SK-N-SH (cell line): ENCODE data around the gene TRAPPC2B. TPM values are rescaled to one million over a fixed set of nuclear protein-coding genes. Genes with fewer than 3 reads are reported as not detected.

Experiments used
- CTCF ChIA-PET: fragments of 300-600, 350-600 bp; formaldehyde crosslinking; extraction: SDS; loops from one replicate; lab custom pipeline; 2021; lab: Yijun Ruan, JAX
- POLR2A ChIA-PET: fragments of 350-600 bp; sonication (Branson Sonifier 250); formaldehyde crosslinking; extraction: SDS; loops from one replicate; lab custom pipeline; 2020; ENCODE audit warnings: antibody characterized with exemption, inconsistent platforms; lab: Yijun Ruan, JAX
- DNase-seq: peaks from one replicate; pipeline ENCODE4 v3.0.0; 2012
- H2AFZ ChIP-seq: fragments of 200-600 bp; sonication (generic); 2 replicates; pipeline ENCODE4 v1.8.1; 2016; ENCODE audit warnings: antibody characterized with exemption, mild to moderate bottlenecking, low read depth
- H3F3A ChIP-seq: fragments of 200-600 bp; sonication (generic); replicated peaks from 2 replicates; pipeline ENCODE3; 2016; ENCODE audit warnings: antibody characterized with exemption, mild to moderate bottlenecking; ENCODE audit not compliant: insufficient read depth
- H3K27ac ChIP-seq, 2 experiments: fragments of 200-500 bp in 1 of 2; fragments of 200-600 bp in 1 of 2; sonication (Bioruptor generic) in 1 of 2; sonication (generic), shearing (Covaris generic) in 1 of 2; 2 replicates each; pipeline versions ENCODE4 v1.5.1 to v1.6.1; 2014 to 2016; ENCODE audit warnings: low read depth in 2 of 2, inconsistent platforms in 1 of 2, low read length in 1 of 2, mild to moderate bottlenecking in 1 of 2, mixed read lengths in 1 of 2
- H3K27me3 ChIP-seq: fragments of 200-600 bp; sonication (generic), shearing (Covaris generic); 2 replicates; pipeline ENCODE4 v1.6.1; 2016; ENCODE audit warnings: mixed run types; ENCODE audit not compliant: insufficient read depth
- H3K36me3 ChIP-seq, 2 experiments: fragments of 200-500 bp in 1 of 2; fragments of 200-600 bp in 1 of 2; sonication (Bioruptor generic) in 1 of 2; sonication (generic) in 1 of 2; replicated peaks in 1 of 2; 2 replicates each; pipeline versions ENCODE3 to v1.5.1; 2014 to 2016; ENCODE audit warnings: low read length in 1 of 2, mild to moderate bottlenecking in 1 of 2; ENCODE audit not compliant: insufficient read depth in 2 of 2, control insufficient read depth in 1 of 2
- H3K4me1 ChIP-seq, 2 experiments: fragments of 200-500 bp in 1 of 2; fragments of 200-600 bp in 1 of 2; sonication (Bioruptor generic) in 1 of 2; sonication (generic), shearing (Covaris generic) in 1 of 2; 2 replicates each; pipeline versions ENCODE4 v1.5.1 to v1.6.1; 2014 to 2016; ENCODE audit warnings: low read depth in 1 of 2, low read length in 1 of 2, mixed run types in 1 of 2; ENCODE audit not compliant: insufficient read depth in 2 of 2, control insufficient read depth in 1 of 2
- H3K4me2 ChIP-seq: fragments of 200-600 bp; sonication (generic), shearing (Covaris generic); 2 replicates; pipeline ENCODE4 v1.6.1; 2017; ENCODE audit warnings: mixed run types
- H3K4me3 ChIP-seq, 2 experiments: fragments of 200-500 bp in 1 of 2; fragments of 200-600 bp in 1 of 2; sonication (Bioruptor generic) in 1 of 2; sonication (generic), shearing (Covaris generic) in 1 of 2; 2 replicates each; pipeline versions ENCODE4 v1.5.1 to v1.8.1; 2014 to 2016; ENCODE audit warnings: low read depth in 2 of 2, inconsistent platforms in 1 of 2, low read length in 1 of 2, mild to moderate bottlenecking in 1 of 2, mixed read lengths in 1 of 2, moderate library complexity in 1 of 2
- H3K79me2 ChIP-seq: fragments of 200-600 bp; sonication (generic); 2 replicates; pipeline ENCODE4 v1.8.1; 2017; ENCODE audit warnings: mild to moderate bottlenecking; ENCODE audit not compliant: insufficient read depth
- H3K9ac ChIP-seq: fragments of 200-600 bp; sonication (generic); 2 replicates; pipeline ENCODE4 v1.6.1; 2017; ENCODE audit warnings: mixed run types
- H3K9me2 ChIP-seq: fragments of 200-600 bp; sonication (generic); 2 replicates; pipeline ENCODE4 v1.6.1; 2017; ENCODE audit warnings: mixed run types
- H3K9me3 ChIP-seq: fragments of 200-600 bp; sonication (generic); 2 replicates; pipeline ENCODE4 v1.6.1; 2017; ENCODE audit warnings: mixed run types, mild to moderate bottlenecking, moderate library complexity
- H4K20me1 ChIP-seq: fragments of 200-600 bp; sonication (generic); 2 replicates; pipeline ENCODE4 v1.6.1; 2017; ENCODE audit warnings: mild to moderate bottlenecking, mixed run types; ENCODE audit not compliant: insufficient read depth
- FOSL2 ChIP-seq: IDR thresholded peaks from 2 replicates; pipeline ENCODE4 v1.4.0; 2012; ENCODE audit warnings: low read depth, mild to moderate bottlenecking, moderate library complexity, borderline replicate concordance
- FOXJ3 ChIP-seq: sonication (generic); formaldehyde crosslinking; IDR thresholded peaks from 2 replicates; pipeline ENCODE4 v1.5.1; 2020; ENCODE audit warnings: mild to moderate bottlenecking, missing genetic modification reagents
- GATA2 ChIP-seq: sonication (generic); formaldehyde crosslinking; IDR thresholded peaks from 2 replicates; pipeline ENCODE4 v1.5.0; 2020; ENCODE audit warnings: mild to moderate bottlenecking, missing genetic modification reagents
- JUND ChIP-seq: IDR thresholded peaks from 2 replicates; pipeline ENCODE4 v1.4.0; 2012
- MEF2A ChIP-seq: IDR thresholded peaks from 2 replicates; pipeline ENCODE4 v1.4.0; 2012; ENCODE audit warnings: low read depth, borderline replicate concordance
- MXI1 ChIP-seq: IDR thresholded peaks from 2 replicates; pipeline ENCODE4 v1.6.1; 2012; ENCODE audit warnings: mild to moderate bottlenecking, low read depth, low read length, improper control_type of control experiment
- POLR2AphosphoS5 ChIP-seq: IDR thresholded peaks from 2 replicates; pipeline ENCODE4 v1.6.1; 2012; ENCODE audit warnings: low read depth, low read length
- RCOR1 ChIP-seq: fragments of 150-350 bp; IDR thresholded peaks from 2 replicates; pipeline ENCODE4 v1.6.1; 2017; ENCODE audit warnings: antibody characterized with exemption, low read length
- RFX5 ChIP-seq: IDR thresholded peaks from 2 replicates; pipeline ENCODE4 v1.6.1; 2012; ENCODE audit warnings: mild to moderate bottlenecking, improper control_type of control experiment, low read length
- RXRA ChIP-seq: IDR thresholded peaks from 2 replicates; pipeline ENCODE4 v1.4.0; 2012; ENCODE audit warnings: low read depth, mild to moderate bottlenecking, borderline replicate concordance
- SIN3A ChIP-seq: IDR thresholded peaks from 2 replicates; pipeline ENCODE4 v1.6.1; 2012; ENCODE audit warnings: low read depth, mild to moderate bottlenecking, low read length, moderate library complexity, borderline replicate concordance
- TEAD4 ChIP-seq: IDR thresholded peaks from 2 replicates; pipeline ENCODE4 v1.4.0; 2012; ENCODE audit warnings: mild to moderate bottlenecking, borderline replicate concordance; ENCODE audit not compliant: insufficient read depth
- YY1 ChIP-seq: IDR thresholded peaks from 2 replicates; pipeline ENCODE4 v1.4.0; 2012; ENCODE audit warnings: low read depth, mild to moderate bottlenecking
- WGBS: methylation state at CpG from one replicate; pipeline ENCODE4 v1.1.6; 2017; ENCODE audit warnings: low lambda C conversion rate; 5-methylcytosine and 5-hydroxymethylcytosine counted together
- polyA plus RNA-seq, 3 experiments: library from polyadenylated mRNA; depleted of rRNA; stranded (reverse); fragments of >200 nt; gene quantifications; 2 replicates each; pipeline ENCODE4 v1.2.3, GENCODE V29; 2012
- TF ChIP-seq, protein P1 (sequence below): fragments of 150-350 bp; IDR thresholded peaks from 2 replicates; pipeline ENCODE4 v1.6.1; 2016; ENCODE audit warnings: mild to moderate bottlenecking, low read depth, low read length
- TF ChIP-seq, protein P2 (sequence below): IDR thresholded peaks from 2 replicates; pipeline ENCODE4 v1.4.0; 2012; ENCODE audit warnings: low read depth
- TF ChIP-seq, protein P3 (sequence below): fragments of 150-350 bp; IDR thresholded peaks from 2 replicates; pipeline ENCODE4 v1.6.1; 2017; ENCODE audit warnings: antibody characterized with exemption, low read length, low read depth, borderline replicate concordance
- TF ChIP-seq, protein P4 (sequence below): IDR thresholded peaks from 2 replicates; pipeline ENCODE4 v1.4.0; 2012; ENCODE audit warnings: low read depth, borderline replicate concordance

The TRAPPC2B gene
- polyA plus RNA-seq, 1 of the 3 experiments (the other 2 are of a cell fraction): 21.0 TPM

DNA sequence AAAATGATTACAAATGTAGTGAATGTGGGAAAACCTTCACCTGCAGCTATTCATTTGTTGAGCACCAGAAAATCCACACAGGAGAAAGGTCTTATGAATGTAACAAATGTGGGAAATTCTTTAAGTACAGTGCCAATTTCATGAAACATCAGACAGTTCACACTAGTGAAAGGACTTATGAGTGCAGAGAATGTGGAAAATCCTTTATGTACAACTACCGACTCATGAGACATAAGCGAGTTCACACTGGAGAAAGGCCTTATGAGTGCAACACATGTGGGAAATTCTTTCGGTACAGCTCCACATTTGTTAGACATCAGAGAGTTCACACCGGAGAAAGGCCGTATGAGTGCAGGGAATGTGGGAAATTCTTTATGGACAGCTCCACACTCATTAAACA, 35.5 kb downstream of the TRAPPC2B start:
- H3K27me3 ChIP-seq: no peaks in the 10 kb centered on the region
- H3K9ac ChIP-seq: no peak overlapping the region
- H3K27ac ChIP-seq: no peak overlapping the region
- H4K20me1 ChIP-seq: no peaks in the 10 kb centered on the region
- DNase-seq: no peak
- no peaks in the 10 kb centered on the region for H3K4me1 ChIP-seq
- no peaks in the 10 kb centered on the region for H3F3A ChIP-seq
- ChIA-PET POLR2A (no interaction called here), CTCF (interaction anchor here (0.8 to 1.5 kb wide), 2 partner anchors 7 to 8 kb away, joined by 4 read pairs; no protein-coding TSS in a partner anchor)
- H3K9me2 ChIP-seq: no peaks in the 10 kb centered on the region
- H3K36me3 ChIP-seq: peaks cover 29 to 48% of the 10 kb centered on the region in 2 experiments
- TF ChIP-seq POLR2AphosphoS5 (no peak), MEF2A (no peak), YY1 (no peak), JUND (no peak), GATA2 (CRISPR knock-in tag) (no peak), TEAD4 (no peak), RXRA (no peak), RFX5 (no peak)
- TF ChIP-seq, protein P1, sequence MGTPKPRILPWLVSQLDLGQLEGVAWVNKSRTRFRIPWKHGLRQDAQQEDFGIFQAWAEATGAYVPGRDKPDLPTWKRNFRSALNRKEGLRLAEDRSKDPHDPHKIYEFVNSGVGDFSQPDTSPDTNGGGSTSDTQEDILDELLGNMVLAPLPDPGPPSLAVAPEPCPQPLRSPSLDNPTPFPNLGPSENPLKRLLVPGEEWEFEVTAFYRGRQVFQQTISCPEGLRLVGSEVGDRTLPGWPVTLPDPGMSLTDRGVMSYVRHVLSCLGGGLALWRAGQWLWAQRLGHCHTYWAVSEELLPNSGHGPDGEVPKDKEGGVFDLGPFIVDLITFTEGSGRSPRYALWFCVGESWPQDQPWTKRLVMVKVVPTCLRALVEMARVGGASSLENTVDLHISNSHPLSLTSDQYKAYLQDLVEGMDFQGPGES: no peak
- TF ChIP-seq, protein P2, sequence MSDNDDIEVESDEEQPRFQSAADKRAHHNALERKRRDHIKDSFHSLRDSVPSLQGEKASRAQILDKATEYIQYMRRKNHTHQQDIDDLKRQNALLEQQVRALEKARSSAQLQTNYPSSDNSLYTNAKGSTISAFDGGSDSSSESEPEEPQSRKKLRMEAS: no peak
- TF ChIP-seq, protein P3, sequence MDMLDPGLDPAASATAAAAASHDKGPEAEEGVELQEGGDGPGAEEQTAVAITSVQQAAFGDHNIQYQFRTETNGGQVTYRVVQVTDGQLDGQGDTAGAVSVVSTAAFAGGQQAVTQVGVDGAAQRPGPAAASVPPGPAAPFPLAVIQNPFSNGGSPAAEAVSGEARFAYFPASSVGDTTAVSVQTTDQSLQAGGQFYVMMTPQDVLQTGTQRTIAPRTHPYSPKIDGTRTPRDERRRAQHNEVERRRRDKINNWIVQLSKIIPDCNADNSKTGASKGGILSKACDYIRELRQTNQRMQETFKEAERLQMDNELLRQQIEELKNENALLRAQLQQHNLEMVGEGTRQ: no peak
- 98% methylated on average over 5 of the region's 5 CpGs for WGBS
- no peak overlapping the region for H3K4me3 ChIP-seq
- peaks cover 27% of the 10 kb centered on the region for H3K79me2 ChIP-seq
- no peak overlapping the region for H3K4me2 ChIP-seq
- H3K9me3 ChIP-seq: no peaks in the 10 kb centered on the region; the same call in 1 of the 2 replicates
- no peak overlapping the region for H2AFZ ChIP-seq

DNA sequence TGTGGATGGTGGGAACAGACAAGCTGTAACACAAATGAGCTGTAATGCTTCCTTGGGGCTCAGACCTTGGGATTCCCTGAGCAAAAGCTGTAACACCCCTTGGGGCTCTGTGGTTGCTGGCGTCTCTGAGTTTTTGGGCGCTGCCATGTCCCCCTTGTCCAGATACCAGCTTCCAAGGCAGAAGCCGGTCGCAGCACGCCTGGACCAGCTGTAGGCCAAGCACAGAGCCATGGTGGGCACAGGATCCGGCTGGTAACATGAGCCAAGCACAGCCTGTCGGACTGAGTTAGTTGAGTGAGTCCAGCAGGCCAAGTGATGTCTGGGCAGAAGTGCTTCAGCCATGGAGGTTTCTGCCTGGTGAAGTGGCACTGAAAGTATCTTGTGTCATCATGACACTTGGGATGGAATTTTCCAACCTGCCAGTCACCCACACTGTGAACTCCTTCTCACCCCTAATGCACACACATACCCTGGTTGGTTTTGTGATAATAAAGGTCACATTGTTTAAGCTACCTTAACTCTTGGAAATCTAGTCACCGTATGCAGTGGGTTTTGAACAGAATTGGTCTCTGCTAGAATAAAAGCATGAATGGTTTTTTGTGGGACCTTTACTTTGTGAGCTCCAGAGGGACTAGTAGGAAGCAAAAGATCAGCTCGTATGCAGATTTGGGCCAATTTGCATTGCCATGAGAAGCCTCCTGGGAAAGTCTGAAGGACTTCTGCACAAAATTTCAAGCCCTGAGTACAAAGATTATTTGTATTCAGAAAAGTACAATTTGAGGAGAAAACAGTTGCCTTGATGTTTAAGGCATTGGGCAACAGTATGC, 40.6 kb downstream of the TRAPPC2B start:
- no peaks in the 10 kb centered on the region for H3F3A ChIP-seq
- no peak overlapping the region for H3K4me2 ChIP-seq
- CTCF ChIA-PET: interaction anchor here (1.0 to 2.6 kb wide), 4 partner anchors 11 to 752 kb away, joined by 4 to 8 read pairs (median 5); partner anchors contain the start of gene ZNF548
- DNase-seq: no peak
- no peaks in the 10 kb centered on the region for H3K27me3 ChIP-seq
- H3K36me3 ChIP-seq: peaks cover 15 to 16% of the 10 kb centered on the region in 2 experiments
- H3K4me1 ChIP-seq: peaks cover 0 to 2% of the 10 kb centered on the region in 2 experiments; a peak in 1 of 4 replicates
- H3K9ac ChIP-seq: no peak overlapping the region
- POLR2A ChIA-PET: no interaction called here
- no peak overlapping the region for H3K27ac ChIP-seq
- H4K20me1 ChIP-seq: no peaks in the 10 kb centered on the region
- no peak overlapping the region for H3K4me3 ChIP-seq
- no peaks in the 10 kb centered on the region for H3K79me2 ChIP-seq
- H2AFZ ChIP-seq: no peak overlapping the region
- H3K9me3 ChIP-seq: no peaks in the 10 kb centered on the region; the same call in 1 of the 2 replicates
- 91% methylated on average over 7 of the region's 9 CpGs for WGBS
- H3K9me2 ChIP-seq: no peaks in the 10 kb centered on the region
- TF ChIP-seq POLR2AphosphoS5: no peak
- TF ChIP-seq, protein P4, sequence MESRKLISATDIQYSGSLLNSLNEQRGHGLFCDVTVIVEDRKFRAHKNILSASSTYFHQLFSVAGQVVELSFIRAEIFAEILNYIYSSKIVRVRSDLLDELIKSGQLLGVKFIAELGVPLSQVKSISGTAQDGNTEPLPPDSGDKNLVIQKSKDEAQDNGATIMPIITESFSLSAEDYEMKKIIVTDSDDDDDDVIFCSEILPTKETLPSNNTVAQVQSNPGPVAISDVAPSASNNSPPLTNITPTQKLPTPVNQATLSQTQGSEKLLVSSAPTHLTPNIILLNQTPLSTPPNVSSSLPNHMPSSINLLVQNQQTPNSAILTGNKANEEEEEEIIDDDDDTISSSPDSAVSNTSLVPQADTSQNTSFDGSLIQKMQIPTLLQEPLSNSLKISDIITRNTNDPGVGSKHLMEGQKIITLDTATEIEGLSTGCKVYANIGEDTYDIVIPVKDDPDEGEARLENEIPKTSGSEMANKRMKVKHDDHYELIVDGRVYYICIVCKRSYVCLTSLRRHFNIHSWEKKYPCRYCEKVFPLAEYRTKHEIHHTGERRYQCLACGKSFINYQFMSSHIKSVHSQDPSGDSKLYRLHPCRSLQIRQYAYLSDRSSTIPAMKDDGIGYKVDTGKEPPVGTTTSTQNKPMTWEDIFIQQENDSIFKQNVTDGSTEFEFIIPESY: no peak
- TF ChIP-seq GATA2 (CRISPR knock-in tag): no peak
- TF ChIP-seq, protein P3: no peak
- TF ChIP-seq, protein P2: no peak
- no peak for TF ChIP-seq FOSL2
- TF ChIP-seq RCOR1: no peak
- no peak for TF ChIP-seq MXI1
- no peak for TF ChIP-seq SIN3A
- no peak for TF ChIP-seq FOXJ3 (CRISPR knock-in tag)
